Liver (tissue), 9 donors: ENCODE results near the gene OR52H1. TPM values are rescaled to one million over a fixed set of nuclear protein-coding genes. Genes with fewer than 3 reads are reported as not detected.

Experiments
- DNase-seq: peaks from one replicate; pipeline ENCODE4 v3.0.0-alpha.2; 2017; ENCODE audit warnings: low spot score
- H3K27ac ChIP-seq, 2 donors: one replicate each; pipeline ENCODE4 v1.7.0; 2013; ENCODE audit warnings: inconsistent platforms in 2 of 2, low read length in 2 of 2, control low read depth in 1 of 2, low read depth in 1 of 2, mild to moderate bottlenecking in 1 of 2
- H3K27me3 ChIP-seq, 4 donors: one replicate each; pipeline versions ENCODE4 v1.6.1 to v1.7.0; 2013; ENCODE audit warnings: low read length in 3 of 4, inconsistent platforms in 1 of 4, mild to moderate bottlenecking in 1 of 4, moderate library complexity in 1 of 4; ENCODE audit not compliant: control insufficient read depth in 4 of 4, insufficient read depth in 4 of 4
- H3K36me3 ChIP-seq, 4 donors: one replicate each; pipeline versions ENCODE4 v1.6.1 to v1.7.0; 2013; ENCODE audit warnings: low read length in 3 of 4, mild to moderate bottlenecking in 3 of 4, low read depth in 1 of 4, moderate library complexity in 1 of 4; ENCODE audit not compliant: control insufficient read depth in 4 of 4, insufficient read depth in 3 of 4
- H3K4me1 ChIP-seq, 4 donors: one replicate each; pipeline versions ENCODE4 v1.6.1 to v1.7.0; 2013; ENCODE audit warnings: low read length in 3 of 4, mild to moderate bottlenecking in 3 of 4, moderate library complexity in 1 of 4; ENCODE audit not compliant: control insufficient read depth in 4 of 4, insufficient read depth in 4 of 4
- H3K4me3 ChIP-seq, 3 donors: one replicate each; pipeline versions ENCODE4 v1.6.1 to v1.7.0; 2013; ENCODE audit warnings: low read length in 3 of 3, control low read depth in 1 of 3, low read depth in 1 of 3, mild to moderate bottlenecking in 1 of 3
- H3K9ac ChIP-seq, 2 donors: one replicate each; pipeline ENCODE4 v1.7.0; 2013; ENCODE audit warnings: low read length in 2 of 2, mild to moderate bottlenecking in 2 of 2, moderate library complexity in 2 of 2, control low read depth in 1 of 2, low read depth in 1 of 2
- H3K9me3 ChIP-seq, 4 donors: one replicate each; pipeline versions ENCODE4 v1.6.1 to v1.7.0; 2013; ENCODE audit warnings: low read length in 3 of 4; ENCODE audit not compliant: control insufficient read depth in 4 of 4
- ATF3 ChIP-seq: IDR thresholded peaks from 2 replicates; pipeline ENCODE4 v1.6.1; 2016; ENCODE audit warnings: antibody characterized with exemption
- EGR1 ChIP-seq, 2 donors: IDR thresholded peaks; 2 replicates each; pipeline ENCODE4 v1.6.1; 2016 to 2018; ENCODE audit warnings: antibody characterized with exemption in 2 of 2, low read depth in 2 of 2
- FOXA1 ChIP-seq: IDR thresholded peaks from 2 replicates; pipeline ENCODE4 v1.6.1; 2016; ENCODE audit warnings: antibody characterized with exemption
- FOXA2 ChIP-seq: IDR thresholded peaks from 2 replicates; pipeline ENCODE4 v1.6.1; 2016; ENCODE audit warnings: antibody characterized with exemption
- GABPA ChIP-seq, 2 donors: IDR thresholded peaks in 1 of 2; conservative IDR thresholded peaks in 1 of 2; 2 replicates each; pipeline ENCODE4 v1.6.1; 2016; ENCODE audit warnings: antibody characterized with exemption in 2 of 2, mild to moderate bottlenecking in 1 of 2, moderate library complexity in 1 of 2
- HNF4A ChIP-seq, 2 donors: conservative IDR thresholded peaks; 2 replicates each; pipeline ENCODE4 v1.6.1; 2016; ENCODE audit warnings: antibody characterized with exemption in 2 of 2, mild to moderate bottlenecking in 2 of 2
- HNF4G ChIP-seq: IDR thresholded peaks from 2 replicates; pipeline ENCODE4 v1.6.1; 2016; ENCODE audit warnings: antibody characterized with exemption
- JUND ChIP-seq, 2 donors: IDR thresholded peaks; 2 replicates each; pipeline ENCODE4 v1.6.1; 2016; ENCODE audit warnings: antibody characterized with exemption in 2 of 2
- NR2F2 ChIP-seq: IDR thresholded peaks from 2 replicates; pipeline ENCODE4 v1.6.1; 2016; ENCODE audit warnings: antibody characterized with exemption
- RAD21 ChIP-seq, 2 donors: IDR thresholded peaks; 2 replicates each; pipeline ENCODE4 v1.6.1; 2016; ENCODE audit warnings: antibody characterized with exemption in 2 of 2, mild to moderate bottlenecking in 2 of 2
- REST ChIP-seq: IDR thresholded peaks from 2 replicates; pipeline ENCODE4 v1.6.1; 2016; ENCODE audit warnings: antibody characterized with exemption, mild to moderate bottlenecking
- RXRA ChIP-seq, 2 donors: IDR thresholded peaks; 2 replicates each; pipeline ENCODE4 v1.6.1; 2017 to 2018; ENCODE audit warnings: antibody characterized with exemption in 2 of 2, mild to moderate bottlenecking in 1 of 2
- SP1 ChIP-seq: IDR thresholded peaks from 2 replicates; pipeline ENCODE4 v1.6.1; 2018; ENCODE audit warnings: antibody characterized with exemption, mild to moderate bottlenecking
- TAF1 ChIP-seq: conservative IDR thresholded peaks from 2 replicates; pipeline ENCODE4 v1.6.1; 2016; ENCODE audit warnings: antibody characterized with exemption, mild to moderate bottlenecking
- YY1 ChIP-seq: IDR thresholded peaks from 2 replicates; pipeline ENCODE4 v1.6.1; 2016; ENCODE audit warnings: antibody characterized with exemption, mild to moderate bottlenecking
- WGBS: extraction: QIAGEN DNeasy Blood & Tissue Kit; methylation state at CpG from one replicate; pipeline ENCODE4 v1.1.7; 2013; 5-methylcytosine and 5-hydroxymethylcytosine counted together
- polyA plus RNA-seq, 2 donors: library from polyadenylated mRNA; stranded (reverse) in 1 of 2; unstranded in 1 of 2; fragments of 200-250 nt in 1 of 2; fragments of >200 nt in 1 of 2; fragmentation: Nextera tagmentation in 1 of 2; extraction: Ambion mirVana in 1 of 2; gene quantifications; one replicate each; pipeline versions ENCODE4 v1.2.1 to v1.2.3, GENCODE V29; 2013 to 2015
- total RNA-seq, 2 donors: library from RNA; depleted of rRNA; stranded (reverse); fragments of >200 nt; gene quantifications; one replicate each; pipeline ENCODE4 v1.2.3, GENCODE V29; 2014
- TF ChIP-seq, protein P1 (sequence below): IDR thresholded peaks from 2 replicates; pipeline ENCODE4 v1.6.1; 2016; ENCODE audit warnings: antibody characterized with exemption
- TF ChIP-seq, protein P2 (sequence below): IDR thresholded peaks from 2 replicates; pipeline ENCODE4 v1.6.1; 2016; ENCODE audit warnings: antibody characterized with exemption
- TF ChIP-seq, protein P3 (sequence below): fragments of 150-350 bp; IDR thresholded peaks from 2 replicates; pipeline ENCODE4 v1.5.1; 2017; ENCODE audit warnings: improper control_type of control experiment, low read depth, low read length; ENCODE audit not compliant: missing input control
- donor health status: healthy.
- donor health status: healthy.
- donor health status: healthy.
- donor health status: healthy.
- donor health status: healthy.

Gene OR52H1
- total and polyA plus RNA-seq, 4 donors = 0.14 to 0.33 TPM; not detected in 2

- Histone ChIP-seq H3K4me3 (no peak within 1 kb of the TSS), H3K9me3 (no peaks in the 10 kb centered on the region), H3K36me3 (no peaks in the 10 kb centered on the region), H3K4me1 (no peaks in the 10 kb centered on the region), H3K27me3 (no peaks in the 10 kb centered on the region), H3K9ac (no peak within 1 kb of the TSS), H3K27ac (no peak within 1 kb of the TSS)
- TF ChIP-seq, protein P1, sequence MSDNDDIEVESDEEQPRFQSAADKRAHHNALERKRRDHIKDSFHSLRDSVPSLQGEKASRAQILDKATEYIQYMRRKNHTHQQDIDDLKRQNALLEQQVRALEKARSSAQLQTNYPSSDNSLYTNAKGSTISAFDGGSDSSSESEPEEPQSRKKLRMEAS = no peak
- TF ChIP-seq ATF3 = no peak
- no peak for TF ChIP-seq FOXA2
- no peak for TF ChIP-seq HNF4A (conservative IDR thresholded peaks at IDR 0.05)
- TF ChIP-seq EGR1 (IDR thresholded peaks at IDR 0.05; ENCODE audit: low read depth in 2 of 2) = no peak
- no peak for TF ChIP-seq JUND (IDR thresholded peaks at IDR 0.05)
- TF ChIP-seq, protein P2, sequence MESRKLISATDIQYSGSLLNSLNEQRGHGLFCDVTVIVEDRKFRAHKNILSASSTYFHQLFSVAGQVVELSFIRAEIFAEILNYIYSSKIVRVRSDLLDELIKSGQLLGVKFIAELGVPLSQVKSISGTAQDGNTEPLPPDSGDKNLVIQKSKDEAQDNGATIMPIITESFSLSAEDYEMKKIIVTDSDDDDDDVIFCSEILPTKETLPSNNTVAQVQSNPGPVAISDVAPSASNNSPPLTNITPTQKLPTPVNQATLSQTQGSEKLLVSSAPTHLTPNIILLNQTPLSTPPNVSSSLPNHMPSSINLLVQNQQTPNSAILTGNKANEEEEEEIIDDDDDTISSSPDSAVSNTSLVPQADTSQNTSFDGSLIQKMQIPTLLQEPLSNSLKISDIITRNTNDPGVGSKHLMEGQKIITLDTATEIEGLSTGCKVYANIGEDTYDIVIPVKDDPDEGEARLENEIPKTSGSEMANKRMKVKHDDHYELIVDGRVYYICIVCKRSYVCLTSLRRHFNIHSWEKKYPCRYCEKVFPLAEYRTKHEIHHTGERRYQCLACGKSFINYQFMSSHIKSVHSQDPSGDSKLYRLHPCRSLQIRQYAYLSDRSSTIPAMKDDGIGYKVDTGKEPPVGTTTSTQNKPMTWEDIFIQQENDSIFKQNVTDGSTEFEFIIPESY = no peak
- TF ChIP-seq GABPA (IDR thresholded peaks at IDR 0.05 in 1 of 2, conservative IDR thresholded peaks at IDR 0.05 in 1 of 2) = no peak
- no peak for TF ChIP-seq TAF1
- TF ChIP-seq FOXA1 = no peak
- TF ChIP-seq RXRA (IDR thresholded peaks at IDR 0.05) = no peak
- TF ChIP-seq YY1 = no peak
- no peak for TF ChIP-seq NR2F2
- no peak for TF ChIP-seq RAD21 (IDR thresholded peaks at IDR 0.05)
- no peak for TF ChIP-seq HNF4G
- 96% methylated on average over 2 of the region's 2 CpGs for WGBS
- no peak for DNase-seq
Measured at GRCh38 chr11:5516599-5516998, 31.7 kb downstream of the OR52H1 start, which contains the start of gene UBQLNL. Gene UBQLNL, minus strand, starts transcription at chr11:5516699. Its CDS starts 258 bp downstream, at chr11:5516441.

- Histone ChIP-seq H3K4me1 (no peaks in the 10 kb centered on the region), H3K36me3 (no peaks in the 10 kb centered on the region), H3K4me3 (no peak overlapping the region), H3K27ac (no peak overlapping the region), H3K9me3 (no peaks in the 10 kb centered on the region), H3K9ac (no peak overlapping the region), H3K27me3 (no peaks in the 10 kb centered on the region)
- TF ChIP-seq, protein P1 = no peak
- TF ChIP-seq NR2F2 (no peak), FOXA2 (no peak), REST (no peak), GABPA (IDR thresholded peaks at IDR 0.05 in 1 of 2, conservative IDR thresholded peaks at IDR 0.05 in 1 of 2) (no peak), SP1 (no peak), HNF4A (conservative IDR thresholded peaks at IDR 0.05) (no peak), FOXA1 (no peak), ATF3 (no peak), YY1 (no peak)
- TF ChIP-seq, protein P3, sequence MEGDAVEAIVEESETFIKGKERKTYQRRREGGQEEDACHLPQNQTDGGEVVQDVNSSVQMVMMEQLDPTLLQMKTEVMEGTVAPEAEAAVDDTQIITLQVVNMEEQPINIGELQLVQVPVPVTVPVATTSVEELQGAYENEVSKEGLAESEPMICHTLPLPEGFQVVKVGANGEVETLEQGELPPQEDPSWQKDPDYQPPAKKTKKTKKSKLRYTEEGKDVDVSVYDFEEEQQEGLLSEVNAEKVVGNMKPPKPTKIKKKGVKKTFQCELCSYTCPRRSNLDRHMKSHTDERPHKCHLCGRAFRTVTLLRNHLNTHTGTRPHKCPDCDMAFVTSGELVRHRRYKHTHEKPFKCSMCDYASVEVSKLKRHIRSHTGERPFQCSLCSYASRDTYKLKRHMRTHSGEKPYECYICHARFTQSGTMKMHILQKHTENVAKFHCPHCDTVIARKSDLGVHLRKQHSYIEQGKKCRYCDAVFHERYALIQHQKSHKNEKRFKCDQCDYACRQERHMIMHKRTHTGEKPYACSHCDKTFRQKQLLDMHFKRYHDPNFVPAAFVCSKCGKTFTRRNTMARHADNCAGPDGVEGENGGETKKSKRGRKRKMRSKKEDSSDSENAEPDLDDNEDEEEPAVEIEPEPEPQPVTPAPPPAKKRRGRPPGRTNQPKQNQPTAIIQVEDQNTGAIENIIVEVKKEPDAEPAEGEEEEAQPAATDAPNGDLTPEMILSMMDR = no peak
- TF ChIP-seq, protein P2 = no peak
- DNase-seq = no peak
Measured at GRCh38 chr11:5514841-5515240, 33.5 kb downstream of the OR52H1 start.
